NB4 (cell line): ENCODE data around the gene ISYNA1.

ENCODE experiments used
- DNase-seq: peaks from one replicate; pipeline ENCODE4 v3.0.0; 2010; ENCODE audit warnings: low read depth
- H3K4me3 ChIP-seq: one replicate; pipeline ENCODE4 v1.5.1; 2011; ENCODE audit warnings: mild to moderate bottlenecking, low read depth, low read length, moderate library complexity
- CTCF ChIP-seq: IDR thresholded peaks from one replicate; pipeline ENCODE4 v1.5.1; 2012; ENCODE audit warnings: low read depth, low read length
- MAX ChIP-seq: IDR thresholded peaks from 2 replicates; pipeline ENCODE4 v1.6.1; 2011; ENCODE audit warnings: low read depth, low read length
- MYC ChIP-seq: IDR thresholded peaks from 2 replicates; pipeline ENCODE4 v1.6.1; 2011; ENCODE audit warnings: low read depth, low read length
- POLR2A ChIP-seq: IDR thresholded peaks from 2 replicates; pipeline ENCODE4 v1.6.1; 2011; ENCODE audit warnings: mild to moderate bottlenecking; ENCODE audit not compliant: insufficient read length; ENCODE audit errors: extremely low read depth

The ISYNA1 gene

DNA sequence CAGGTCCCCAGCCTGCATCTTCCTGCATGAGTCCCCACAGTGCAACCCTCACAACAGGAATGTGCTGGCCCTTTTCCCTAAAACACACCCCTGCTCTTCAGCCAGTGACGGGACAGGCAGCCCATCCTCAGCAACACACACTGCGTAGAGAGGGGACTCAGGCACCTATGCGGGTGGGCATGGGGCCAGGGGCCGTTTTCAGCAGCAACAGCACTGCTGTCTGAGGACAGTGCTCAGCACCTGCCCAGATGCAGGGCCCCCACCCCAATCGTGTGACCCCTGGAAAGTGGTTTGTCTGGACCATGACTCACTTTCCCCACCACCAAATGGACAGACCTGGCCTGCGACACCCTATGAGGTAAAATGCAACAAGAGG is 28.0 kb upstream of the ISYNA1 start:
- H3K4me3 ChIP-seq, result no peak overlapping the region
- DNase-seq, result no peak
- TF ChIP-seq POLR2A (no peak), MAX (no peak), MYC (no peak), CTCF (no peak)

- no peak for TF ChIP-seq CTCF
- TF ChIP-seq MAX, result no peak
- TF ChIP-seq MYC, result no peak
- TF ChIP-seq POLR2A, result no peak
- DNase-seq, result no peak
- no peak overlapping the region for H3K4me3 ChIP-seq
Observed at GRCh38 chr19:18465214-18465963, 27.5 kb upstream of the ISYNA1 start.

DNA sequence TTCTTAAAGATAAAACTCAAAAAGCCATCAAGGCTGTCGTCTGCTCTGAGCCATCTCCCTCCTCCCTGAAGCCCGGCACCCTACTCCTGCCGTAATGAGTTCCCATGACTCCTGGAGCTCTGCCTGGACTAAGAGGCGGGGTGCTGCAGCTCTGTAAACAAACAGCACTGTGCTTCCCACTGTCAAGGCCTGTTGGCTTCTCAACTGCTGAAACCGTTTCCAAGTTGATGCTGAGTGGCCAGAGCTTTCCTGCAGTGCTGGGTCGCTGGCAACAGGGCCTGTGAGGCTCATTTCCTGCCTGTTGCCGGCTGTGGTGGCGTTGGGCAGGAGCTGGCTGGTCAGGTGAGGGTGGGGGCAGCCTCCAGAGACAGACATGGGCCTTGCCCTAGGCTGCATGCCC is 26.7 kb upstream of the ISYNA1 start:
- no peak for TF ChIP-seq MAX
- no peak for TF ChIP-seq POLR2A
- no peak for TF ChIP-seq MYC
- no peak for TF ChIP-seq CTCF
- no peak overlapping the region for H3K4me3 ChIP-seq
- DNase-seq, result no peak

DNA sequence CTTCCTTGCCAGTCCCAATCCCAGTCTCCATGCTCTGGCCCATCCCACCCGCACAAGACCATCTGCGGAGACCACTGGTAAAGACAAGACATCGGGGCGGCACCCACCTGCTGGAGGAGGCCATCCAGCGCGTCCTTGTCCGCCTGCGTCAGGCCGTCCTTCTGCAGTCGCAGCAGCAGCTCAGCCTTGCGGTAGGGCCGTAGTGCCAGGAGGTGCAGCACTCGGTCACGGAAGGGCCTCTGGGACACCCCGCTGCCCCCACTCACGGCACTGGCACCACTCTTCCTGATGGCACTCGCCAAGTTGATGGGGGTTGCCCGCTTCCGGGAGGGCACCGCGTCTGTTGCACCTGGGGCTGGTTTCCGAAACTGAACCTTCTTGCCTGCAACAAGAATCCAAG is 23.5 kb upstream of the ISYNA1 start:
- no peak for TF ChIP-seq MYC
- no peak for TF ChIP-seq MAX
- no peak for TF ChIP-seq POLR2A
- no peak for TF ChIP-seq CTCF
- H3K4me3 ChIP-seq, result no peak overlapping the region
- DNase-seq, result no peak

DNA sequence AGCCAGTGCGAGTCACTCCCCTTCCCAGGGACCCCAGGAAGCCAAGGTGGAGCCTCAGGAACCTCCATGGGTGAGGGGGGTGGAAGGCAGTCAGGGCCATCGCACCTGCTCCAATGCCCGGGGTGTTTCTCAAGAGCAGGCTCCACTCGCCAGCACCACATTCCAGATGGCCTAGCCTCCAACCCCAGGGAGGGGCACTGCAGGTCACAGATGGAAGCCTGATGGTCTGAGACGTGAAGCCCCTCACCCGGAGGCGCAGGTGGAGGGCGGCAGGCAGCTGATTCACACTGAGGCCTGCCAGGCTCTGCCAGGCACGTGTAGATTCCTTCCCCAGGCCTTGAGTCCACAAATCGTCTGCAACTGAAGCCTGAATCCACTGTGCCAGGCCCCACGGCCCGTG is 23.0 kb upstream of the ISYNA1 start:
- no peak for DNase-seq
- H3K4me3 ChIP-seq, result no peak overlapping the region
- TF ChIP-seq MYC (no peak), MAX (no peak), POLR2A (no peak), CTCF (no peak)
